Measurements from ENCODE around the gene ANKRD10.

The ANKRD10 gene

DNA sequence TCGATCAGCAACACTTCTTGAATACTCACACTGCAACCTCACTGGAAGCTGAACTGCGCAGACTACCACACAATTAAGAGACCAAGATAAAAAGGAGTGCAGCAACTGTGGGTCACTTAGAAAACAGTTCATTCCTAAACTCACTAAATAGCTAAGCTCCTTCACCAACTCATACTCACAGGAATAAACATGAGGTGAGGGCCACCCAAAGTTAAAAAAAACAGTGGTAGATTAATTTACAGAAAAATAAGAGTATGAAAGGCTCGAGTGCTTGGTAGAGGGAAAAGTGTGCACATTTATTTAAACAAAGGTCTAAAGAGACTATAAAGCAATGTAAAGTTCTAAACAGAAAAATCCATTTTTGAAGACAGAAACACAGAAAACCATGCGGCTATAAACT lies 7.6 kb downstream of the ANKRD10 start:
- TF ChIP-seq, protein P1, sequence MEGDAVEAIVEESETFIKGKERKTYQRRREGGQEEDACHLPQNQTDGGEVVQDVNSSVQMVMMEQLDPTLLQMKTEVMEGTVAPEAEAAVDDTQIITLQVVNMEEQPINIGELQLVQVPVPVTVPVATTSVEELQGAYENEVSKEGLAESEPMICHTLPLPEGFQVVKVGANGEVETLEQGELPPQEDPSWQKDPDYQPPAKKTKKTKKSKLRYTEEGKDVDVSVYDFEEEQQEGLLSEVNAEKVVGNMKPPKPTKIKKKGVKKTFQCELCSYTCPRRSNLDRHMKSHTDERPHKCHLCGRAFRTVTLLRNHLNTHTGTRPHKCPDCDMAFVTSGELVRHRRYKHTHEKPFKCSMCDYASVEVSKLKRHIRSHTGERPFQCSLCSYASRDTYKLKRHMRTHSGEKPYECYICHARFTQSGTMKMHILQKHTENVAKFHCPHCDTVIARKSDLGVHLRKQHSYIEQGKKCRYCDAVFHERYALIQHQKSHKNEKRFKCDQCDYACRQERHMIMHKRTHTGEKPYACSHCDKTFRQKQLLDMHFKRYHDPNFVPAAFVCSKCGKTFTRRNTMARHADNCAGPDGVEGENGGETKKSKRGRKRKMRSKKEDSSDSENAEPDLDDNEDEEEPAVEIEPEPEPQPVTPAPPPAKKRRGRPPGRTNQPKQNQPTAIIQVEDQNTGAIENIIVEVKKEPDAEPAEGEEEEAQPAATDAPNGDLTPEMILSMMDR (conservative IDR thresholded peaks at IDR 0.05): no peak
- peak overlapping the region; percentile 100 for H3K27ac ChIP-seq

DNA sequence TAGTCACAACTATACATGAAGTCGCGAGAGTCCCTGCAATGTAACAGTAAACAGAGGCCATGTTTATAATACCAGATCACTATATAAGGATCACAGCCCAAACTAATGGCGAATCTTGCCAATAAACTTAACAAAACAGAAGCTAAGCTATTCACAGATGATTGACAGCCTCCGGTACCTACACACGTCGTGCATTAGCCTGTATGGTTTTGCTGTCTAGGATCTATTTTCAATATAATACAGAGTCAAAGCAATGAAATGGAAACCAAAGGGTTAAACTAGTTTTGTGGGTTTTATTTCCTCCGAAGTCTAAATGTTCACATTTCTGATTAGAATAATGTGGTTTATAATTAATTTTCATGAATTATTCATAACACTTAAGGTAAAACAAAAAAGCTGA lies 10.1 kb downstream of the ANKRD10 start:
- TF ChIP-seq, protein P1 (conservative IDR thresholded peaks at IDR 0.05): no peak
- no peak overlapping the region for H3K27ac ChIP-seq

DNA sequence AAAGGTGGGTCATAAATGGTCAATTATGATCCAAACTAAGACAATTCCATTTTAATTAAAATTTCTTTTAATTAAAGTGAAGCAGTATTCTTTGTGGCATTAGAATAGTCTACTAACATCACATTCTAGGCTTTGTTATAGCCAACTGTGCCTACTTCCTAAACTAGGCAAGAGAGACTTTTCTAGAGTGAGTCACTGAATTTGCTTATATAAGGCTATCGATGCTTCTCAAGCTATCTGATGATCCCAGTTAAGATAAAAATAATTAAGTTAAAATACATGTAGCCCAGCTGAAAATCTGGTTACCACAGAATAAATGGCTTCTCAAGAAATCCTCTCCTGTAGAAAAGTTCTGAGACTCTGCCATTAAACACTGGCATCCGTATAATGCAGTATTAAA lies 12.5 kb downstream of the ANKRD10 start:
- no peak overlapping the region for H3K27ac ChIP-seq
- TF ChIP-seq, protein P1 (conservative IDR thresholded peaks at IDR 0.05): no peak

DNA sequence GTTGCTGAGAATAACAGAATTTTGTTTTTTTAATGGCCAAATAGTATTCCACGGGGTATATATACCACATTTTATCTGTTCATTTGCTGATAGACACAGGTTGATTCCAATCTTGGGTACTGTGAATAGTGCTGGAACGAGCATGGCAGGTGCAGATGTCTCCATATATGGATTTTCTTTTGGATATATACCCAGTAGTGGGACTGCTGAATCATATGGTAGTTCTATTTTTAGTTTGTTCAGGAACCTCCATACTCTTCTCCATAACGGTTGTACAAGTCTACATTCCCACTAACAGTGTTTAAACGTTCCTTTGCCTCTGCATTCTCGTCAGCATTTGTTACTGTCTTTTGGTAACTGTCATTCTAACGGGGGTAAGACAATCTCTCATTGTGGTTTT lies 17.3 kb downstream of the ANKRD10 start:
- peak overlapping the region; percentile 92 for H3K27ac ChIP-seq
- TF ChIP-seq, protein P1 (conservative IDR thresholded peaks at IDR 0.05): no peak

DNA sequence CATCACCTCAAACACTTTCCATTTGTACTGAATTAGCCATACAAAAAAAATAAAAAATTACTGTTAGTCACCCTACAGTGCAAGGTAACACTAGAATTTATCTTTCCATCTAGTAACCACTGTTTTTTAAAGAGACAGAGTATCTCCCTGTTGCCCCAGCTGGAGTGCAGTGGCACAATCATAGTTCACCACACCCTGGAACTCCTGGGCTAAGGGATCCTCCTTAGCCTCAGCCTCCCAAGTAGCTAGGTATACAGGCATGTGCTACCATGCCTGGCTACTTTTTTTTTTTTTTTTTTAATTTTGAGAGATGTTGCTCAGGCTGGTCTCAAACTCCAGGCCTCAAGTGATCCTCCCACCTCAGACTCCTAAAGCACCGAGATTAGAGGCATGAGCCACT lies 17.9 kb downstream of the ANKRD10 start:
- TF ChIP-seq, protein P1 (conservative IDR thresholded peaks at IDR 0.05): no peak
- peak overlapping the region; percentile 92 for H3K27ac ChIP-seq

DNA sequence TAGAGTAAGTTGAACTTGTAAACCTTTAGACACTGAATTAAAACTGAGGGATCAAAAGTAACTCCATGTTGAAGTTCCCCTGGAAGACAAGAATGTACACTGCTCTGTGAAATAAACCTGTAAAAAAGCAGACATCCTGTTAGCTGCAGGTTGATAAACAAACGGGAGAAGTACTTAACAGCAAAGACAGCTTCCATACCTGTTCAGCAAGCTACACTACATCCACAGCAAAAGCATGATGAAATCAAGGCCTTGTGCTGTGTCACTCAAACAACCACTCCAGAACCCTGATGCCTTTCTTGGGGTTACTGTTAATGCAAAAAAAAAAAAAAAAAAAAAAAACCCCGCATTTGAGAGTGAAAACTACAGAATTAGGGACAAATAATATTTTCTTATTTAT lies 20.8 kb downstream of the ANKRD10 start:
- TF ChIP-seq, protein P1 (conservative IDR thresholded peaks at IDR 0.05): no peak
- H3K27ac ChIP-seq: peak overlapping the region; percentile 92

DNA sequence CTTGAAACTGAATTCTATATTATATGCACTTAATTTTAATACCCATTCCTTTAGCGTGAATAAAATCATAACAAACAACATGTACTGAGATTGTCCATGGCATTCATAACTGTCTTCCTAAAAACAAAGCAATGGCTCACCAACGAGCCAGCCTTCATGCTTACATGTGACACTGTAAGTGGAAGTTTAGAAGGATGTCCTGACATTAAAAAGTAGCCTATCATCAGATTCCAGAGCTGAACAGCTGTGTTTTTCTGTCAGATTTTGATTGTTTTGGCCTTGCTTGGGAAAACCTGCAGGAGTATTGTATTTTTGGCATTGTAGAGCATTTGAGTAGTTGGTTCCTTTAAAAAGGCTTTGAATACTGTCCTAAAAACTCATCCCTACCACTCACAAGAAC lies 21.3 kb downstream of the ANKRD10 start:
- TF ChIP-seq, protein P1 (conservative IDR thresholded peaks at IDR 0.05): no peak
- peak overlapping the region; percentile 92 for H3K27ac ChIP-seq
